Mesendoderm (in vitro differentiated cells): Measurements from ENCODE around the gene ARHGEF26.

Experiments used
- DNase-seq: peaks from one replicate; pipeline ENCODE4 v3.0.0; 2013
- H2AK5ac ChIP-seq: 2 replicates; pipeline ENCODE4 v1.6.1; 2013; ENCODE audit warnings: low read length, inconsistent platforms
- H2BK120ac ChIP-seq: 2 replicates; pipeline ENCODE4 v1.6.1; 2013; ENCODE audit warnings: low read depth, mild to moderate bottlenecking, low read length, moderate library complexity, mixed read lengths
- H2BK15ac ChIP-seq: replicated peaks from 2 replicates; pipeline ENCODE4 v1.6.1; 2013; ENCODE audit warnings: low read depth, mild to moderate bottlenecking, moderate library complexity
- H2BK5ac ChIP-seq: 2 replicates; pipeline ENCODE4 v1.6.1; 2013; ENCODE audit warnings: low read length, inconsistent platforms
- H3K18ac ChIP-seq: 2 replicates; pipeline ENCODE4 v1.6.1; 2013; ENCODE audit warnings: mild to moderate bottlenecking, low read length, mixed read lengths
- H3K23ac ChIP-seq: one replicate; pipeline ENCODE4 v1.6.1; 2013; ENCODE audit warnings: low read length
- H3K27ac ChIP-seq: 2 replicates; pipeline ENCODE4 v1.5.1; 2013; ENCODE audit warnings: low read depth, mild to moderate bottlenecking, inconsistent platforms, low read length, moderate library complexity
- H3K27me3 ChIP-seq: 2 replicates; pipeline ENCODE4 v1.6.1; 2013; ENCODE audit warnings: low read length, control low read depth, mild to moderate bottlenecking, inconsistent platforms; ENCODE audit not compliant: insufficient read depth, poor library complexity
- H3K36me3 ChIP-seq: 2 replicates; pipeline ENCODE4 v1.6.1; 2013; ENCODE audit warnings: low read length, inconsistent platforms; ENCODE audit not compliant: control insufficient read depth, insufficient read depth
- H3K4ac ChIP-seq: one replicate; pipeline ENCODE4 v1.6.1; 2013; ENCODE audit warnings: low read depth, mild to moderate bottlenecking, low read length, moderate library complexity
- H3K4me1 ChIP-seq: 2 replicates; pipeline ENCODE4 v1.6.1; 2013; ENCODE audit warnings: low read depth, low read length, inconsistent platforms; ENCODE audit not compliant: control insufficient read depth
- H3K4me2 ChIP-seq: 2 replicates; pipeline ENCODE4 v1.6.1; 2013; ENCODE audit warnings: low read length
- H3K4me3 ChIP-seq: 2 replicates; pipeline ENCODE4 v1.5.1; 2013; ENCODE audit warnings: mild to moderate bottlenecking, low read length
- H3K56ac ChIP-seq: one replicate; pipeline ENCODE4 v1.6.1; 2013; ENCODE audit warnings: low read length
- H3K79me1 ChIP-seq: 2 replicates; pipeline ENCODE4 v1.6.1; 2013; ENCODE audit warnings: low read length, inconsistent platforms
- H3K79me2 ChIP-seq: 2 replicates; pipeline ENCODE4 v1.6.1; 2013; ENCODE audit warnings: mild to moderate bottlenecking, low read length; ENCODE audit not compliant: control insufficient read depth, insufficient read depth
- H3K9ac ChIP-seq: 2 replicates; pipeline ENCODE4 v1.6.1; 2013; ENCODE audit warnings: low read length, inconsistent platforms
- H4K5ac ChIP-seq: one replicate; pipeline ENCODE4 v1.6.1; 2013; ENCODE audit warnings: low read length
- H4K8ac ChIP-seq: one replicate; pipeline ENCODE4 v1.6.1; 2013; ENCODE audit warnings: low read depth, mild to moderate bottlenecking, control low read depth, low read length, moderate library complexity
- WGBS: extraction: QIAGEN DNeasy Blood & Tissue Kit; methylation state at CpG from one replicate; pipeline ENCODE4 v1.1.7; 2013; ENCODE audit warnings: low lambda C conversion rate, missing lambda C conversion rate; ENCODE audit not compliant: insufficient coverage; ENCODE audit errors: extremely low coverage; 5-methylcytosine and 5-hydroxymethylcytosine counted together

ARHGEF26 gene

GRCh38 chr3:154149286-154149685 lies 28.1 kb downstream of the ARHGEF26 start:
- Histone ChIP-seq H4K8ac (no peak overlapping the region), H3K36me3 (no peaks in the 10 kb centered on the region), H2BK5ac (no peak overlapping the region), H3K56ac (no peak overlapping the region), H2BK120ac (no peak overlapping the region), H3K27me3 (no peaks in the 10 kb centered on the region), H3K4me3 (no peak overlapping the region), H3K27ac (no peak overlapping the region), H3K4ac (no peak overlapping the region), H2BK15ac (no peak overlapping the region), H3K4me1 (no peaks in the 10 kb centered on the region), H4K5ac (no peak overlapping the region), H3K4me2 (no peak overlapping the region), H2AK5ac (no peak overlapping the region), H3K79me1 (peaks cover 2% of the 10 kb centered on the region), H3K9ac (no peak overlapping the region), H3K23ac (no peak overlapping the region), H3K79me2 (no peaks in the 10 kb centered on the region), H3K18ac (no peak overlapping the region)
- DNase-seq = no peak
- no CpG with 5 or more reads among the region's 4 CpGs for WGBS

- H3K36me3 ChIP-seq = no peaks in the 10 kb centered on the region
Measured at GRCh38 chr3:154151969-154152368, 30.8 kb downstream of the ARHGEF26 start.

GRCh38 chr3:154152741-154153140 lies 31.6 kb downstream of the ARHGEF26 start:
- no CpG with 5 or more reads among the region's 5 CpGs for WGBS
- H3K4ac ChIP-seq = no peak overlapping the region

More at GRCh38 chr3:154151969-154152368, 30.8 kb downstream of the ARHGEF26 start:
- Histone ChIP-seq H2BK120ac (no peak overlapping the region), H2AK5ac (no peak overlapping the region), H3K4ac (no peak overlapping the region), H3K27me3 (no peaks in the 10 kb centered on the region), H4K5ac (no peak overlapping the region), H4K8ac (no peak overlapping the region), H3K79me2 (no peaks in the 10 kb centered on the region), H3K79me1 (no peaks in the 10 kb centered on the region), H3K56ac (no peak overlapping the region), H3K4me3 (no peak overlapping the region), H3K23ac (no peak overlapping the region), H2BK5ac (no peak overlapping the region), H3K18ac (no peak overlapping the region), H3K9ac (no peak overlapping the region), H2BK15ac (no peak overlapping the region), H3K4me2 (no peak overlapping the region), H3K27ac (no peak overlapping the region), H3K4me1 (no peaks in the 10 kb centered on the region)
- DNase-seq = no peak
- WGBS = no CpG with 5 or more reads among the region's 1 CpG

GRCh38 chr3:154156530-154156929 lies 35.3 kb downstream of the ARHGEF26 start:
- Histone ChIP-seq H3K79me1 (no peaks in the 10 kb centered on the region), H3K9ac (no peak overlapping the region), H3K4me3 (no peak overlapping the region), H3K4me2 (no peak overlapping the region), H3K27me3 (no peaks in the 10 kb centered on the region), H2BK15ac (no peak overlapping the region), H3K4me1 (no peaks in the 10 kb centered on the region), H3K36me3 (no peaks in the 10 kb centered on the region), H3K79me2 (no peaks in the 10 kb centered on the region), H3K23ac (no peak overlapping the region), H3K27ac (no peak overlapping the region), H2AK5ac (no peak overlapping the region), H4K8ac (no peak overlapping the region), H2BK120ac (no peak overlapping the region), H3K4ac (no peak overlapping the region), H2BK5ac (no peak overlapping the region), H4K5ac (no peak overlapping the region), H3K18ac (no peak overlapping the region), H3K56ac (no peak overlapping the region)
- WGBS = no CpG with 5 or more reads among the region's 1 CpG
- no peak for DNase-seq

More at GRCh38 chr3:154152741-154153140, 31.6 kb downstream of the ARHGEF26 start:
- Histone ChIP-seq H2BK15ac (no peak overlapping the region), H3K4me3 (no peak overlapping the region), H3K79me1 (no peaks in the 10 kb centered on the region), H3K4me1 (no peaks in the 10 kb centered on the region), H2BK120ac (no peak overlapping the region), H4K5ac (no peak overlapping the region), H3K27ac (no peak overlapping the region), H2BK5ac (no peak overlapping the region), H3K56ac (no peak overlapping the region), H3K18ac (no peak overlapping the region), H3K79me2 (no peaks in the 10 kb centered on the region), H3K36me3 (no peaks in the 10 kb centered on the region), H3K27me3 (no peaks in the 10 kb centered on the region), H3K9ac (no peak overlapping the region), H4K8ac (no peak overlapping the region), H3K4me2 (no peak overlapping the region), H2AK5ac (no peak overlapping the region), H3K23ac (no peak overlapping the region)
- DNase-seq = no peak

GRCh38 chr3:154161806-154162205 lies 40.6 kb downstream of the ARHGEF26 start:
- no peak overlapping the region for H3K27ac ChIP-seq
- H2BK120ac ChIP-seq = no peak overlapping the region
- H3K79me1 ChIP-seq = no peaks in the 10 kb centered on the region
- H3K18ac ChIP-seq = no peak overlapping the region
- no peak overlapping the region for H3K4me2 ChIP-seq
- no peaks in the 10 kb centered on the region for H3K79me2 ChIP-seq
- no peak overlapping the region for H3K23ac ChIP-seq
- H3K4me3 ChIP-seq = no peak overlapping the region
- H3K4ac ChIP-seq = no peak overlapping the region
- peak; percentile 56 for DNase-seq
- no peaks in the 10 kb centered on the region for H3K27me3 ChIP-seq
- H3K9ac ChIP-seq = no peak overlapping the region
- H3K4me1 ChIP-seq = no peaks in the 10 kb centered on the region
- no peak overlapping the region for H3K56ac ChIP-seq
- no peak overlapping the region for H4K5ac ChIP-seq
- H2BK5ac ChIP-seq = no peak overlapping the region
- no peak overlapping the region for H4K8ac ChIP-seq
- H2AK5ac ChIP-seq = no peak overlapping the region
- H3K36me3 ChIP-seq = no peaks in the 10 kb centered on the region
- H2BK15ac ChIP-seq = no peak overlapping the region

GRCh38 chr3:154164387-154164786 lies 43.2 kb downstream of the ARHGEF26 start:
- DNase-seq = no peak
- Histone ChIP-seq H2BK120ac (no peak overlapping the region), H3K36me3 (no peaks in the 10 kb centered on the region), H2BK5ac (no peak overlapping the region), H3K79me2 (no peaks in the 10 kb centered on the region), H3K23ac (no peak overlapping the region), H3K56ac (no peak overlapping the region), H2BK15ac (no peak overlapping the region), H3K4me2 (no peak overlapping the region), H2AK5ac (no peak overlapping the region), H3K4ac (no peak overlapping the region), H4K8ac (no peak overlapping the region), H4K5ac (no peak overlapping the region), H3K4me1 (no peaks in the 10 kb centered on the region), H3K27me3 (no peaks in the 10 kb centered on the region), H3K18ac (no peak overlapping the region), H3K79me1 (no peaks in the 10 kb centered on the region), H3K9ac (no peak overlapping the region), H3K4me3 (no peak overlapping the region), H3K27ac (no peak overlapping the region)
- WGBS = no CpG with 5 or more reads among the region's 2 CpGs
